ENCODE data around the gene MORC3.

GRCh38 chr21:36310016-36310415 lies 10.0 kb upstream of the MORC3 start:
- no peak for TF ChIP-seq POLR2A (IDR thresholded peaks at IDR 0.05; ENCODE audit: low read depth, low read length)
- no peak for TF ChIP-seq CTCF (conservative IDR thresholded peaks at IDR 0.05; ENCODE audit: low read depth, low read length)
- TF ChIP-seq MXI1 (IDR thresholded peaks at IDR 0.05; ENCODE audit: borderline replicate concordance, low read depth, low read length) = no peak
- no peak for TF ChIP-seq RAD21 (IDR thresholded peaks at IDR 0.05; ENCODE audit: low read length)

Data from IMR-90 (cell line).